Vagina (tissue), 2 donors: ENCODE measurements around the gene NACC2.

Experiments used
- CTCF ChIP-seq, 3 experiments: fragments of 450-650 bp in 2 of 3; fragments of 200-600 bp in 1 of 3; sonication (generic) in 1 of 3; IDR thresholded peaks; one replicate each; pipeline ENCODE4 v1.5.1; 2017 to 2019; ENCODE audit warnings: antibody characterized with exemption in 3 of 3, mild to moderate bottlenecking in 2 of 3, moderate library complexity in 2 of 3
- POLR2A ChIP-seq, 2 donors: fragments of 450-650 bp; IDR thresholded peaks; one replicate each; pipeline ENCODE4 v1.6.1; 2017; ENCODE audit warnings: antibody characterized with exemption in 2 of 2, mild to moderate bottlenecking in 2 of 2, moderate library complexity in 2 of 2

DNA sequence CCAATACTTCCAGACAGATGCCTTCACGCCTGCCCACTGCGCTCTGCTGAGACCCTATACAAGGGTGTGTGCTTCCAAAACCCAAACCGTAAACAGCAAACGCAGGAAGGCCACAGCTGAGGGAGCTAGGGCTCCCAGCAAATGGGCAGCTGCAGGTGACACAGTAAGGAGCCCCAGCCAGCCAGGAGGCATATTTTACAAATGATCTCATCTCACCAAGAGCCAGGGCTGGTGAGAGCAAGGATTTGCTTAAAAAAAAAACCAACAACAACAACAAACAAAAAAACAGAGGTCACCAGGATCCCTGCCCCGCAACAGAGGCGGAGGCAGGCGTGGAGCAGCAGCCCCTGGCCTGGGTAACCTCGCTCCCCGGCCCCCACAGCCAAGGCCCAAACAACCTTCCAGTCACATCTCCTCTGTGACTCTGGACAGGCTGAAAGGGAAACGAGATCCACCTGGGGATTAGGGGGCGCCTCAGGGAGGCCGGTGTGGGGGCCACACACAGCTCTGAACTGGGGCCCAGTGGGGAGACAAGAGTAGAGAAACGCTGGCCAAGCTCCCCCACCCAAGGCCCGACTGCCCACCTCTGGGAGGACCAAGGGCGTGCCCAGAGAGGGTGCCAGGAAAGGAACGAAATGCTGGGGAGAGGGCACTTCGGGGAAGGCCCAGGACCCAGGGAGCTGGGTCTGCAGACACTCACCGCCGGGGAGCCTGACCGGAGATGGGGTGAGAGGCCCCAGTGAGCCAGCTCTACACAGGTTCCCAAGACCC is 3.3 kb downstream of the NACC2 start:
- TF ChIP-seq POLR2A (IDR thresholded peaks at IDR 0.05) (no peak), CTCF (IDR thresholded peaks at IDR 0.05) (no peak)
